ENCODE data around the gene EFNA5.

Gene EFNA5

DNA sequence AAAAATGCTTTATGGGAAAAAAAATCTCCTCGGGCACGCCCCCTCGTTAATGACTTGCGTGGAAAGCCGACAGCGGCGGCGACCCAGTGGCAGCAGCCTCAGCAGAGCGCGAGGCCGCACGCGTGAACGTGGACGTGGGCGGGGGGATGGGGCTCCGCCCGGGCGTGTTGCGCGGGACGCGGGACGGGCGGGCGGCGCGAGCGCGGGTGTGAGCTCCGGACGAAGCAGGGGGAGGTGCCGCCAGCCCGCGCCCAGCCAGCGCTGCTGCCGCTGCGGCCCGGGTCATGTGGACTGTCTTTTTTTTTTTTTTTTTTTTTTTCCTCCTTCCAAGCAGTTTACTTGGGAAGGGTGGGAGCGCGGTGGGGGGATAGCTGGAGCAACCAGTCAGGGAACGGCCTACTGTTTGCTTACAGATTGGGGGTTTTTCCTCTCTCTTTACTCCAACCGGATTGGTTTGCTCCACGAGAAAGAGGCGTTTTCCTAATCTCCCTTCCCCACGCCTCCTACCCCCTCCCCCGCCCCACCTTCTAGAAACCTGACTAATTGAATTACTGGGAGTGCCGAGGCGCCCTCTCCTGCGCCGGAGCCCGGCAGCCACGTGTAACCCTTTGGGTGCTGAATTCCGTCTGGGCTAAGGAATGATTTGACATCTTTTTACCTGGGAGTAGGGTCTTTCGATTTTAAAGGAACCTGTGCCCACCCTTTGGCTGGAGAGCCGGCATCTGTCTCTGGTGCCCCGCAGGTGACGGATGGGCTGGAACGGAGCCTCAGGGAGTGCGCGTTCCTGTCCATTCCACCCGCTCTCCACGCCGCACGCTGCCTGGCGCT is 1.7 kb upstream of the EFNA5 start:
- Histone ChIP-seq H3K4me1 (ENCODE audit: insufficient read depth, low read length) (peaks cover 19% of the 10 kb centered on the region), H3K36me3 (ENCODE audit: insufficient read depth, low read depth, low read length) (no peaks in the 10 kb centered on the region), H3K4me3 (ENCODE audit: low read length) (peak overlapping the region; percentile 88), H3K9me3 (ENCODE audit: insufficient read depth, low read depth, low read length) (no peaks in the 10 kb centered on the region), H3K27ac (ENCODE audit: low read length) (no peak overlapping the region), H3K27me3 (ENCODE audit: insufficient read depth, low read length) (peaks cover 22% of the 10 kb centered on the region), H3K9ac (ENCODE audit: low read depth, low read length) (peak overlapping the region; percentile 80; the same call in 1 of the 2 replicates)

DNA sequence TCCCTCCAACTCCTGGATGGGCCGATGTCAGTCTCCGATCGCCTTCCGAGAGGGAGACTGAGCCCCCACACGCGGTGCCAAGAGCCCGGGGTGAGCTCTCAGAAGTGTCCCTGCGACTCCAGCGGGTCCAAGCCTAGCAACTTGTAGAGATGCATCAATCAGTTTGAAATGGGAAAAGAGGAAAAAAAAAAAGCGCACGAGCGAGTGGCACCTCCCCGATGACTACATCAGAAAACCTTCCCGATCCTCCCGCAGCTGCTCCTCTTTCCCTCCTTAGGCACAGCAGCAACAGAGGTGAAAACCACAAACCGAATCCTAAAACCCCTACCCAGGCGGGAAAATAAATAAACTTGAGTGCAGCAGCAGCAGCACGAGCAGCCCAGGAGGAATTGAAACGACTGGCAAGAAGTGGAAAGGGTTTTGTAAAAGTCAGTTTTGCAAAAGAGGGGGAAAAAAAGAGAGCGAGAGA is 1.0 kb upstream of the EFNA5 start:
- H3K36me3 ChIP-seq (ENCODE audit: insufficient read depth, low read depth, low read length) = no peaks in the 10 kb centered on the region
- peaks cover 19% of the 10 kb centered on the region for H3K4me1 ChIP-seq (ENCODE audit: insufficient read depth, low read length)
- peak overlapping the region; percentile 80; the same call in 1 of the 2 replicates for H3K9ac ChIP-seq (ENCODE audit: low read depth, low read length)
- no peaks in the 10 kb centered on the region for H3K9me3 ChIP-seq (ENCODE audit: insufficient read depth, low read depth, low read length)
- peaks cover 23% of the 10 kb centered on the region for H3K27me3 ChIP-seq (ENCODE audit: insufficient read depth, low read length)
- no peak overlapping the region for H3K27ac ChIP-seq (ENCODE audit: low read length)
- H3K4me3 ChIP-seq (ENCODE audit: low read length) = peak overlapping the region; percentile 88

DNA sequence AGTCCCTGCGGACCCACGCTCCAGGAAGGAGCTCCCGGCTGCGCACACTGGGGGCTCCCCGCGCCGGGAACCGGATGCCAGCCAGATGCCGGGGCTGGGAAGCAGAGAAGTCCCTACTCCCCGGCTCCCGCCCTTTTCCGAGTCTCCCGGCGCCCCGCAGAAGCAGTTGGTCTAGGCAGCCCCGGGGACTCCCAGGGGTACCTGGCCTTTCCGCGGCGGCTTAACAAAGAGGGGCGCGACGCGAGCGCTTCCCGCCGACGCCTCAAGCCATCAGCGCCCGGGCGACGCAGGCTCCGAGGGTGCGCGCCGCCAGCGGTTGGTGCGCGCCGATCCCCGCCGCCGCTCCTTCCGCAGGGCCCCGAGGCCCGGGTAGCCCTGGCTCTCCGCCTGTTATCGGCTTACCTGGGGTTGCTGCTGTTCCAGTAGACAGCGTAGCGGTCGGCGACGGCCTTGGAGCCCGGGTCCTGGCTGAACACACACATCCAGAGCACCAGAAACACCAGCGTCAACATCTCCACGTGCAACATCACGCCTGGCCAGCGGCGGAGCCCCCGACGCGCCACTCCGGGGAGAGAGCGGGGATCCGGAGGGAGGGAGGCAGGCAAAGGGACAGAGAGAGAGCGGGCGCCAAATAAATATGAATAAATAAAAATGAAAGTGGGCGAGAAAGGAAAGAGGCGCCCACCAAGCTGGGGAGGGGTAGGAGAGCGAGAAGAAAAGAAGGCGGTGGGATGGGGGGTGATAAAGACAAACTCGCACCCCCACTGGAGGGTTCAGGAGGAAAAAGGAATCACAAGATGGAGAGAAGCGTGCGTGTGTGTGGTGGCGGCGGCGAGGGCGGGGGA is 428 bp downstream of the EFNA5 start:
- H3K27me3 ChIP-seq (ENCODE audit: insufficient read depth, low read length) = peaks cover 23% of the 10 kb centered on the region
- peak overlapping the region; percentile 88 for H3K4me3 ChIP-seq (ENCODE audit: low read length)
- H3K4me1 ChIP-seq (ENCODE audit: insufficient read depth, low read length) = peaks cover 11% of the 10 kb centered on the region
- no peak overlapping the region for H3K27ac ChIP-seq (ENCODE audit: low read length)
- peak overlapping the region; percentile 76 for H3K9ac ChIP-seq (ENCODE audit: low read depth, low read length)
- H3K9me3 ChIP-seq (ENCODE audit: insufficient read depth, low read depth, low read length) = no peaks in the 10 kb centered on the region
- no peaks in the 10 kb centered on the region for H3K36me3 ChIP-seq (ENCODE audit: insufficient read depth, low read depth, low read length)

DNA sequence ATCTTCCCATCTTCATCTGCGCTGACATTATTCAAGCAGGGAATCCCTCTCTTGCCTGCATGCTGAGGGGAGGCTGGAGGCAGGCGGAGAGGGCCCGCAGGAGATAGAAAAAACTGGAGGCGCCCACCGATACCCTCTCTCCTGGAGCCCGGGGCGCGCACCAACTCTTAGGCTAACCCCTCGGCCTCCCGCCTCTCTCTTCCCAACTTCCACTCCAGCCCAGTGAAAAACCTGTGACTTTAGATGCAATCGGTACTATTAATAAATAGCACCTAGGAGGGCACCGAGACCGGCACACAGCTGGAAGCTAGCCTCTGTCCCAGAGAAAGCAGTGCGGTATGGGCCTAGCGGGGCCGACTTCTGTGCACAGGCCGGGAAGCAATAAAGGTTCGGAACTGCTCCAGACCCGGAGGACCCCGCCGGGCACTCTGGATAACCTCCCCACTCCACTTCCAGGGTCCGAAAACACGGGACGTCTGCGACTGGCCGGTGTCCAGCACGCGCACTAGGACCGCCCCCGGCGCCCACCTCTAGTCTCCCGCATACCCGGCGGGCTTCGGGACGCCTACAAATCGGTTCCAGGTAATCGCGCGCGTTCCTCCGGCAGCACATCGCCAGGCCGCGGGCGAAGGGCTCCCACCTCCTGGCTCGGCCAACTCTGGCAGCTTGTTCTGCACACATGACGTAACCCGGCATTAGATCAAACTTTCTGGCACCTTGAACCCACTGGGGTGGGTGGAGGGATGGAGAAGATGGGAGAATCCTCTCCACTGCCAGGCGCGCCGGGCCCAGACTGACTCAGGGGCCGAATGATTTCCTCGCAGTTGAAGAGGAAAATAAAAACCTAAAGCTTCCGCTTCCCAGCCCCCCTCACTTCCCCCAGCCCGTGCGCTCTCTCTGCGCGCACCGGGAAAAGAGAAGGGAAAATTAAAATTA is 1.4 kb downstream of the EFNA5 start:
- no peak overlapping the region for H3K27ac ChIP-seq (ENCODE audit: low read length)
- H3K9me3 ChIP-seq (ENCODE audit: insufficient read depth, low read depth, low read length) = no peaks in the 10 kb centered on the region
- peaks cover 23% of the 10 kb centered on the region for H3K27me3 ChIP-seq (ENCODE audit: insufficient read depth, low read length)
- H3K4me1 ChIP-seq (ENCODE audit: insufficient read depth, low read length) = peaks cover 14% of the 10 kb centered on the region
- H3K4me3 ChIP-seq (ENCODE audit: low read length) = peak overlapping the region; percentile 88
- peak overlapping the region; percentile 74 for H3K9ac ChIP-seq (ENCODE audit: low read depth, low read length)
- no peaks in the 10 kb centered on the region for H3K36me3 ChIP-seq (ENCODE audit: insufficient read depth, low read depth, low read length)

DNA sequence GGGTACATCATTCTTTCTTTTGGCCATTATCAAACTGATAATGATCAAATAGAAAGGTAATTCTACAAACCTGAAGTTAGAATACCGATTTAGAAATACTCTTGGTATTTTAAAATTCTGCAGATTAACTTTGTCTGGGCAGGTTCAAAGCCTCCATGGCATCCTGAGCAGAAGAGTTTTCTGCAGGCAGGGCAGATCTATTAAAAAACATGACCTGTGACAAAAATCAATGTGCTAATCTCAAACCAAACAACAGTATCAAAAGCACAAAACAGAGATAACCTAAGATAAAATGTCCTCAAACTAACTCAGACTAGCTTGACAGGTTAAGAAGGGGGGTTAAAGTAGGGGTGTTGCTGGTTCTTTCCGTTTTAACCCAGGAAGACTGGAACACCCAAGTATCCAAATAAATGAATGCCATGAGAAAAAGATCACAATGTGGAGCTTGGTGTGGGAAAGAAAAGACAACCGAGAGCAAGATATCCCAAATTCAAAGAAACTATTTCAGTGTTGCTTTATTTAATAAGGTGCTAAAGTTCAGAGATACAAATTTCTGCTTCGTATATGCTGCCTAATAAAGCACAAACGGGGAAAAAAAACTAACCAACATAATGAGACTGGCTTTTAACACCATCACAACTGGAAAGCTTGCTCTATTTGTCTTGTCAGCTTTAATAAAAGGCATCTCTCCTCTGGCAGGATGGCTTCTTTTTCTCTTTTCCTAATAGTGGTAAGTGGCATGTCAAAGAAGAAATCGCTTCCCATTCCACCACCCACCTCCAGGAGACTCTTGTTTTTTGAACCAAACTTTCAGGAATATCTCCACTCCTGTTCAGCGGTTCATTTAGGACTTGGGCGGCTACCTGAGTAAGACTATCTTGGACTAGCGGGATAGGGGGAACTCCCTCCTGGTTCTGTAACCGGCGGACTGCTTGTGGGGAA is 2.3 kb downstream of the EFNA5 start:
- Histone ChIP-seq H3K36me3 (ENCODE audit: insufficient read depth, low read depth, low read length) (no peaks in the 10 kb centered on the region), H3K4me3 (ENCODE audit: low read length) (peak overlapping the region; percentile 88), H3K9me3 (ENCODE audit: insufficient read depth, low read depth, low read length) (no peaks in the 10 kb centered on the region), H3K27ac (ENCODE audit: low read length) (no peak overlapping the region), H3K9ac (ENCODE audit: low read depth, low read length) (peak overlapping the region; percentile 74; the same call in 1 of the 2 replicates), H3K4me1 (ENCODE audit: insufficient read depth, low read length) (peaks cover 12% of the 10 kb centered on the region), H3K27me3 (ENCODE audit: insufficient read depth, low read length) (peaks cover 23% of the 10 kb centered on the region)

DNA sequence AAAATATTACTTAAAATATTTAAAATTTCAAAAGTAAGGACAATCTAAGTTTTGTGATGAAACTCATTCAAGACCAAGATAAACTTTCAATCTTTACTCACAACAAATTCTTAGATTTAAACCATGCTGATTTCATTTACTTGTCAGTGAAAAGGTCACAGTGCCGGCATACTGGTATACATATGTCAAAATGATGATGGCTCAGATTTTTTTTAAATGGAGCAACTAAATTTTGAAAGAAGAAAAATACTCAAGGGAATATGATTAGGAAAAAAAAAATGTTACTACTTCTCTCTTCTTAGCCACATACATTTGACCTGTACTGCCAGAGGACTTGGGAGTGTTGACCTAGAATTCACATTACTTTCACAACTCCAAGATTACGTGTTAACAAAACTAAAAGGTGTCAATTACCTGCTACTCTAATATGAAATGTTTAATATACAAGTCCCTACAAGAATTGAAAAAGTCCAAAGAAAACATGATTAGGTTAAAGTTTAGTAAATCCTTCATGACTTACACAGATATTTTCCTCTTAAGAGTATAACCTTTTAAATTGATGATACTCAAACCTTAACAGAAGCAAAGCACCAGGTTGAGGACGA is 4.6 kb downstream of the EFNA5 start:
- Histone ChIP-seq H3K27ac (ENCODE audit: low read length) (no peak overlapping the region), H3K36me3 (ENCODE audit: insufficient read depth, low read depth, low read length) (no peaks in the 10 kb centered on the region), H3K9me3 (ENCODE audit: insufficient read depth, low read depth, low read length) (no peaks in the 10 kb centered on the region), H3K4me3 (ENCODE audit: low read length) (no peak overlapping the region), H3K9ac (ENCODE audit: low read depth, low read length) (no peak overlapping the region), H3K27me3 (ENCODE audit: insufficient read depth, low read length) (peaks cover 23% of the 10 kb centered on the region), H3K4me1 (ENCODE audit: insufficient read depth, low read length) (peaks cover 15% of the 10 kb centered on the region)

DNA sequence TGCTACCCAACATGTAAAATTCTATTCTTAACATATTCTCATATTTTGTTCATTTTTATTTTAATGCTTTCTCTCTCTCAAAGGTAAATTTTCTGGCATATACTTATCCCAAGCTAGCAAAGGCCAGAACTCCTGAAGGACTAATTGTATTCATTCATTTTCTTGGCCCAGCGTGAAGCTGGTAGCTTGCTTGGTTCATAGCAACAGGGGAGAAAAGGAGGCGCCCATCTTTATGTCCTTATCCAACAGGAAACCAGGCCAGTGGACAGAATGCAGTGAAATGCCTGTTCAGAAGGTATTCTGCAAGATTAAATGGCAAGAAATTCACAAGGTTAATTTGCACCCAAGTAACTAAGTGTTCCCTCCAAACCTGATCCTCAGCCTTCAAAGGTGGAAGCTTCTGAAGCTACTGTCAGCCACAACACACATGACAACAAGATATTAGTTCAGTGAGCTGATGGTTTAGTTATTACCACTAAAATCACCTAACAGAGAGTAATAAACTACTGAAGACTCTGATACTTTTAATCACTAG is 5.6 kb downstream of the EFNA5 start:
- H3K9ac ChIP-seq (ENCODE audit: low read depth, low read length) = no peak overlapping the region
- H3K9me3 ChIP-seq (ENCODE audit: insufficient read depth, low read depth, low read length) = no peaks in the 10 kb centered on the region
- H3K27ac ChIP-seq (ENCODE audit: low read length) = no peak overlapping the region
- peaks cover 23% of the 10 kb centered on the region for H3K27me3 ChIP-seq (ENCODE audit: insufficient read depth, low read length)
- H3K4me1 ChIP-seq (ENCODE audit: insufficient read depth, low read length) = peaks cover 15% of the 10 kb centered on the region
- no peaks in the 10 kb centered on the region for H3K36me3 ChIP-seq (ENCODE audit: insufficient read depth, low read depth, low read length)
- H3K4me3 ChIP-seq (ENCODE audit: low read length) = no peak overlapping the region

DNA sequence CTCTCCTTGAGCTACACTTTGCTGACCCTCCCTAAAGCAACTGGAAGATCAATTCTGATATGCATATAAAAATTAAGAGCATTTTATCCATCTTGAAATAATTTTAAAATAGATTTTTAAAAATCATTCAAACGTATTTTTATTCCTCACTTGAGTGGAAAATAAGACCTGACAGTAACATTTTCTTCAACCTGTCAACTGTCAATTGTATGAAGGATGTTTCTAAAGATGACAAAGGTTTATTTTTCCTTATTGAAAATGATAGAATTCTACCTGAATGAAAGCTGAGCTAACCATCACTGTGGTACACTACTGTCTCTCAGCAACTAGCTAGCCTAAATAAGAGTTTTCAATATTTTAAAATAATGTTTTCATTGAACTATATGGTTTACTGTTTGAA is 7.0 kb downstream of the EFNA5 start:
- no peak overlapping the region for H3K4me3 ChIP-seq (ENCODE audit: low read length)
- no peak overlapping the region for H3K27ac ChIP-seq (ENCODE audit: low read length)
- peaks cover 13% of the 10 kb centered on the region for H3K4me1 ChIP-seq (ENCODE audit: insufficient read depth, low read length)
- no peaks in the 10 kb centered on the region for H3K36me3 ChIP-seq (ENCODE audit: insufficient read depth, low read depth, low read length)
- no peaks in the 10 kb centered on the region for H3K9me3 ChIP-seq (ENCODE audit: insufficient read depth, low read depth, low read length)
- peaks cover 13% of the 10 kb centered on the region for H3K27me3 ChIP-seq (ENCODE audit: insufficient read depth, low read length)
- no peak overlapping the region for H3K9ac ChIP-seq (ENCODE audit: low read depth, low read length)

DNA sequence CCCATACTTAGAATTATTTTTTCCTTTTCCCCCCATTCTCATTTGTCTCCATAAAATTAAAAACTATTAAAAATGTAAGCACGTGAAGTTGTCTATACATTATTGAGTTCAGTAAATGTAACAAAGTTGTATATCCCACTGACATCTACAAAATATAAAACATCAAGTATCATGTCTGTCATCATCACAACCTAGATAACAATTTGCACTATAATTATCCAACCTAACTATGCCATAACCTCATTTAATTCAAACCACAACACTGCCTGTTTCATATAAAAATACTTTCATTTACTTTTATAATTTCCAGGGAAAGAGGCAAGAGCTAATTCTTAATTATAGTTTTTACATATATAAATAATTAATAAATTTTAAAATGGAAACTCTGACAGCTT is 9.1 kb downstream of the EFNA5 start:
- H3K4me1 ChIP-seq (ENCODE audit: insufficient read depth, low read length) = peaks cover 7% of the 10 kb centered on the region; the same call in 1 of the 2 replicates
- H3K27ac ChIP-seq (ENCODE audit: low read length) = no peak overlapping the region
- no peak overlapping the region for H3K4me3 ChIP-seq (ENCODE audit: low read length)
- no peaks in the 10 kb centered on the region for H3K36me3 ChIP-seq (ENCODE audit: insufficient read depth, low read depth, low read length)
- no peaks in the 10 kb centered on the region for H3K27me3 ChIP-seq (ENCODE audit: insufficient read depth, low read length)
- no peaks in the 10 kb centered on the region for H3K9me3 ChIP-seq (ENCODE audit: insufficient read depth, low read depth, low read length)
- H3K9ac ChIP-seq (ENCODE audit: low read depth, low read length) = no peak overlapping the region

DNA sequence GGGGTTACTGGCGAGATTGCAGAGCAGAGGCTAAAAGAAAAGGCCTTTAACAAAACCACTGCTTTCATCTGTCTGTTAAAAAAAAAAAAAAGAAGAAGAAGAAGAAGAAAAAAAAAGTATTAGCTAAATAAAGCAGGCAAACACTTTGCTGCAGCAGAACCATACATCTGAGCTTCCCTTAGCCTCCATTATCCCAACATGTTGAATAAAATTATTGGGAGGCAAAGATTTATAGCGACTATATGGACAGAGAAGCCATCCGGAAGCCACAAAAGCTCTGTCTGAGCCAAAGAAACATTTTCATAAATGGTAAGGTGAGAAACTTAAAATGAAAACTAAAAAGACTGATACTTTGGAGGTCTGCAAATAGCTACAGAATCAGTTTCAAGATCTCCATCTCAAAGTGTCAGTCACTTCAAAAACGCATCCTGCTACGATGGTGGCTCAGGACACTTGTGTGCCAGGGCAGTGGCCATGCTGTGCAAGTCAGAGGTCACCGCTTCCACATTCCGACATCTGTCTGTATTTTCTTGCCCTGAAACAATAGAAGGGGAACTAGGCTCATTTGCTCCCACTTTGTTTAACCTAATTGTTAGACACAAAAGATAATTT is 9.6 kb downstream of the EFNA5 start:
- Histone ChIP-seq H3K36me3 (ENCODE audit: insufficient read depth, low read depth, low read length) (no peaks in the 10 kb centered on the region), H3K4me3 (ENCODE audit: low read length) (no peak overlapping the region), H3K27ac (ENCODE audit: low read length) (no peak overlapping the region), H3K9ac (ENCODE audit: low read depth, low read length) (no peak overlapping the region), H3K4me1 (ENCODE audit: insufficient read depth, low read length) (peaks cover 9% of the 10 kb centered on the region; the same call in 1 of the 2 replicates), H3K27me3 (ENCODE audit: insufficient read depth, low read length) (no peaks in the 10 kb centered on the region), H3K9me3 (ENCODE audit: insufficient read depth, low read depth, low read length) (no peaks in the 10 kb centered on the region)

Measured in iPS-20b (cell line).